MM.1S (cell line): ENCODE results near the gene U2AF1L4.

Experiments
- EZH2 ChIP-seq: fragments of 300-600 bp; sonication (generic); optimal IDR thresholded peaks from 2 replicates; pipeline ENCODE3; 2017; ENCODE audit warnings: low read depth, mild to moderate bottlenecking, antibody characterized with exemption, low read length, mixed read lengths
- EZH2phosphoT487 ChIP-seq: fragments of 300-600 bp; sonication (generic); IDR thresholded peaks from 2 replicates; pipeline ENCODE4 v1.6.1; 2018; ENCODE audit warnings: antibody characterized with exemption, low read length
- TF ChIP-seq, protein P1 (sequence below): fragments of 300-600 bp; sonication (generic); IDR thresholded peaks from 2 replicates; pipeline ENCODE4 v1.5.1; 2016; ENCODE audit warnings: antibody characterized with exemption, low read length, mixed read lengths

DNA sequence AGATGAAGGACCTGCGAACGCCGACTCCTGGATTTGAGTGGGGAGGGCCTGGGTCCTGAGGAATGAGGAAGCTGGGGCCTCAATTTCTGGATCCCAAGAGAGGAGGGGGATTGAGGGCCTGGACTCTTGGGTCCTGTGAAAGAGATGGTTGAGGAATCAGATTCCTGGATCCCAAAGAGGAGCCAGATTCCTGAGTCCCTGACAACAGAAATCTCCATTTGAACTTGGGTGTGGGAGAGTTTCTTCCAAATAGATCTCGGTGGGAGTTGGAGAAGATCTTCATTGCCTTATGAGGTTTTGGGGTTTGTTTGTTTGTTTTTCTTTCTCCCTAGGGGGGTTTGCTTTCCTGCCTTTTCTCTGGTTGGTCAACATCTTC lies 857 bp upstream of the U2AF1L4 start:
- TF ChIP-seq, protein P1, sequence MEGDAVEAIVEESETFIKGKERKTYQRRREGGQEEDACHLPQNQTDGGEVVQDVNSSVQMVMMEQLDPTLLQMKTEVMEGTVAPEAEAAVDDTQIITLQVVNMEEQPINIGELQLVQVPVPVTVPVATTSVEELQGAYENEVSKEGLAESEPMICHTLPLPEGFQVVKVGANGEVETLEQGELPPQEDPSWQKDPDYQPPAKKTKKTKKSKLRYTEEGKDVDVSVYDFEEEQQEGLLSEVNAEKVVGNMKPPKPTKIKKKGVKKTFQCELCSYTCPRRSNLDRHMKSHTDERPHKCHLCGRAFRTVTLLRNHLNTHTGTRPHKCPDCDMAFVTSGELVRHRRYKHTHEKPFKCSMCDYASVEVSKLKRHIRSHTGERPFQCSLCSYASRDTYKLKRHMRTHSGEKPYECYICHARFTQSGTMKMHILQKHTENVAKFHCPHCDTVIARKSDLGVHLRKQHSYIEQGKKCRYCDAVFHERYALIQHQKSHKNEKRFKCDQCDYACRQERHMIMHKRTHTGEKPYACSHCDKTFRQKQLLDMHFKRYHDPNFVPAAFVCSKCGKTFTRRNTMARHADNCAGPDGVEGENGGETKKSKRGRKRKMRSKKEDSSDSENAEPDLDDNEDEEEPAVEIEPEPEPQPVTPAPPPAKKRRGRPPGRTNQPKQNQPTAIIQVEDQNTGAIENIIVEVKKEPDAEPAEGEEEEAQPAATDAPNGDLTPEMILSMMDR, result no peak
- TF ChIP-seq EZH2 (no peak), EZH2phosphoT487 (no peak)
